ENCODE results near the gene SNX18. TPM values are rescaled to one million over a fixed set of nuclear protein-coding genes. Genes with fewer than 3 reads are reported as not detected.

Gene SNX18
- total and polyA plus RNA-seq, 12 donors = 4.0 to 89.4 (median 33.7) TPM

DNA sequence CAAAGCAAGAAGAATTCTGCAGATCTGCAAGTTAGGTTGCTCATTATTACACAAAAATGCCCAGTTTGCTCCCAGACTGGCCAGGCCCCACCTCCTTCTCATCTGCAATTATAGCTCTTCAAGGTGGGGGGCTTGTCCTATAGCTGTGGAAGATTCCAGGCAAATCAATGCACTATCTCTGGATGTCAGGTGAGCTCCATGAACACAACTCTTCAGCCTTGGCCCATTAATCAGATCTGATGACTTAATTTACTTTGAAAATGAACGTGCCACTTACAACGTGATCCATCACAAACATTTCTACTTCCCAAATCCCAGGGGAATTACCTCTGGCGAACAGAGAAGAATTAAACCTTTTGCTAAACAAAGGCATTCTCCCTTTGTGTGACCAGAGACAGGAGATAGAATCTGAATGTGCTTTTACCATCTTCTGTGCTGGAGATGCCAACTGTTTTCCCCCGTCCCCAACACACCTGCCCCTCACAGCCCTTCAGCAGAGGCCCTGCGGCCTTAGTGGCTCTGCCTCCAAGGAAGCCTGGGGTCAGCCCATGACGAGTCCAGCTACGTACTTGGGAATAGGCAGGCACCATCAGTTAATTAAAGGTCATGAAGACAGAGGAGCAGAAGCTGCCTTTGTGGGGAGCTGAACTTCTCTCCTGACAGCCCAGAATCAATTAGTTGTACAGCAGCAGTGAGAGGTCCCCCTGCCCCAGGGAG lies 60.5 kb downstream of the SNX18 start:
- no peaks in the 10 kb centered on the region for H3K4me1 ChIP-seq (replicated peaks in 1 of 2)
- TF ChIP-seq, protein P1, sequence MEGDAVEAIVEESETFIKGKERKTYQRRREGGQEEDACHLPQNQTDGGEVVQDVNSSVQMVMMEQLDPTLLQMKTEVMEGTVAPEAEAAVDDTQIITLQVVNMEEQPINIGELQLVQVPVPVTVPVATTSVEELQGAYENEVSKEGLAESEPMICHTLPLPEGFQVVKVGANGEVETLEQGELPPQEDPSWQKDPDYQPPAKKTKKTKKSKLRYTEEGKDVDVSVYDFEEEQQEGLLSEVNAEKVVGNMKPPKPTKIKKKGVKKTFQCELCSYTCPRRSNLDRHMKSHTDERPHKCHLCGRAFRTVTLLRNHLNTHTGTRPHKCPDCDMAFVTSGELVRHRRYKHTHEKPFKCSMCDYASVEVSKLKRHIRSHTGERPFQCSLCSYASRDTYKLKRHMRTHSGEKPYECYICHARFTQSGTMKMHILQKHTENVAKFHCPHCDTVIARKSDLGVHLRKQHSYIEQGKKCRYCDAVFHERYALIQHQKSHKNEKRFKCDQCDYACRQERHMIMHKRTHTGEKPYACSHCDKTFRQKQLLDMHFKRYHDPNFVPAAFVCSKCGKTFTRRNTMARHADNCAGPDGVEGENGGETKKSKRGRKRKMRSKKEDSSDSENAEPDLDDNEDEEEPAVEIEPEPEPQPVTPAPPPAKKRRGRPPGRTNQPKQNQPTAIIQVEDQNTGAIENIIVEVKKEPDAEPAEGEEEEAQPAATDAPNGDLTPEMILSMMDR (IDR thresholded peaks at IDR 0.05) = no peak
- no peak for TF ChIP-seq POLR2A (IDR thresholded peaks at IDR 0.05)
- WGBS, 4 donors = 82 to 85% (median 84%) methylated on average over 7 of the region's 7 CpGs
- H3K27me3 ChIP-seq = no peaks in the 10 kb centered on the region
- H3K9me3 ChIP-seq (replicated peaks in 1 of 3) = no peaks in the 10 kb centered on the region
- no peak overlapping the region for H3K27ac ChIP-seq
- intact Hi-C loops (cut with DNase I) = no loop called here
- DNase-seq = no peak
- no peaks in the 10 kb centered on the region for H3K36me3 ChIP-seq (replicated peaks in 1 of 2)
- H3K4me3 ChIP-seq = no peak overlapping the region

DNA sequence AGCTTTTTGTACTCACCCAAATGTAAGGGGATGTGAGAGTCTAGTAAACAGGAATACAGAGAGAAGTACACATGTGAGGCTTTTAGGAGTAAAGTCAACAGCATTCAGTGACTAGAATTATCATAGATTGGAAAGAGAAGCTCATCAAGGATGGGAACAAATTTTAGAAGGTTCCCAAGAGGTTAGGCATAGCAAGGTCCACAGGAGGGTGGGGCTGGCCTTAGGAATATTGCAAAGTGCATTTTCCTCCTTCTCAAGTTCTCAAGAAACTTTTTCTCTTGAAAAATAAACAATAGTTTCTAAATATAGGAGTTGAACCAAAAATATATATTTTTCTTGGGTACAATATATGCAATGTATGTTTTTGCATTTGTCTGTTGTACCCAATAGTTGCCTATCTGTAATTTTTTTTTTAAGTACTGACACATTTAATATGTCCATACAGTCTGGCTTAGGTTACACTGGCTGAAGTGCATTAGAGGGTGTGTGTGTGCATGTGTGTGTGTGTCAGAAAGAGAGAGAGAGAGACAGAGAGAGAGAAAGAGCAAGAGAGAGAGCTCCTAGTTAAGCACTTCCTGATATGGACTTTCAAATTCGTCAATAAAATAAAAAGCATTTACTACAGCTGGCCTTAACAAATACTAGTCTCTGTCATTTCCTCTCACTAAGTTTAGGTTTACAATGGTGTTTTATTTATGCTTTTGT lies 62.2 kb downstream of the SNX18 start:
- H3K9me3 ChIP-seq (replicated peaks in 1 of 3) = no peaks in the 10 kb centered on the region
- WGBS, 4 donors = 40 to 56% (median 47%) methylated on average over 1 of the region's 1 CpG
- no peak for TF ChIP-seq POLR2A (IDR thresholded peaks at IDR 0.05)
- TF ChIP-seq, protein P1 (IDR thresholded peaks at IDR 0.05) = no peak
- H3K4me3 ChIP-seq = no peak overlapping the region
- no peak for DNase-seq
- H3K27me3 ChIP-seq = no peaks in the 10 kb centered on the region
- intact Hi-C loops (cut with DNase I) = no loop called here
- no peaks in the 10 kb centered on the region for H3K4me1 ChIP-seq (replicated peaks in 1 of 2)
- H3K36me3 ChIP-seq (replicated peaks in 1 of 2) = no peaks in the 10 kb centered on the region
- H3K27ac ChIP-seq = no peak overlapping the region

DNA sequence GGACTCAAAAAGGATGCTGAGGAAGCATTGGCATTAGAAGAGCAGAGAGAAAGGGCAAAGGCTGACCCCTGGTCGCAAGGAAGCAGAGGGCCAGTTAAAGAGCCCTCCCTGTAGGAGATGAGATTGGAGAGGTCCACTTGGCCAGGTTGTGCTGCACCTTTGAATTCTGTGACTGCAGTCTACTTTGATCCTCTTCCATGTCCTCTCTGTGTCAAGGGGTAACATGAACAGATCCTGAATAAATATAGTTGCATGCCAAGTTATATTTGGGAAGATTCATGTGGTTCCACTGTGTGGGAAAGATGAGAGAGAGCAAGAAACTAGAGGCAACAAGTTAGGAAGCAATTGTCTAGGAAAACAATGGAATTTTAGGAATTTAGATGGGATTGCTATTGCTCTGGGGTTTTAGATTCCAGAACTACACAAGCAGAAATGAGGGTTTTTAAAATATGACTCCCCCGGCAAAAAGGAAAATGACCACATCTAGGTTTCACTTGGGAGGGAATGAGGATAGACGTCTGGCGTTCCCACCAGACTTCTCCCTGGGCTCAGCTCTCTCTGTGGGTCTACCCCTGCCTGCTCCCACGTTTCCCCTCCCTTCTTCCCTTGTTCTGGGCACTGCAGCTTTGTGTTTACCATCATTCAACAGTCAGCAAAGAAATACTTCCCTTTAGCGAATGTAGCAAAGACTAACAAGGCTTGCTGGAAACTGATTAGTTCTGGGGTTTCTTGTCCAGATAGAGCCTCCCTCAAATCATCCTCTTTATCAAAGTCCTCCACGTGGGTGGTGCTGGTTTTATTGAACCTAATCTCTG lies 63.6 kb downstream of the SNX18 start:
- intact Hi-C loops (cut with DNase I) = no loop called here

More for the DNA sequence above, 63.6 kb downstream of the SNX18 start:
- no peaks in the 10 kb centered on the region for H3K36me3 ChIP-seq (replicated peaks in 1 of 2)
- H3K4me3 ChIP-seq = no peak overlapping the region
- WGBS, 4 donors = 37 to 58% (median 51%) methylated on average over 7 of the region's 7 CpGs
- peak in 1 of 7 donors; percentile 15 for DNase-seq
- TF ChIP-seq POLR2A (IDR thresholded peaks at IDR 0.05) = no peak
- TF ChIP-seq, protein P1 (IDR thresholded peaks at IDR 0.05) = no peak
- no peaks in the 10 kb centered on the region for H3K27me3 ChIP-seq
- H3K9me3 ChIP-seq (replicated peaks in 1 of 3) = no peaks in the 10 kb centered on the region
- H3K27ac ChIP-seq = peak overlapping the region in 3 of 5 donors; percentile 2 to 63 (median 36)
- no peaks in the 10 kb centered on the region for H3K4me1 ChIP-seq (replicated peaks in 1 of 2)
